Measurements from ENCODE around the gene PRDM16. TPM values are rescaled to one million over a fixed set of nuclear protein-coding genes. Genes with fewer than 3 reads are reported as not detected.

PRDM16 gene
- total RNA-seq, 4 donors from 2014 or later, result 0.19 to 1.6 (median 0.36) TPM

DNA sequence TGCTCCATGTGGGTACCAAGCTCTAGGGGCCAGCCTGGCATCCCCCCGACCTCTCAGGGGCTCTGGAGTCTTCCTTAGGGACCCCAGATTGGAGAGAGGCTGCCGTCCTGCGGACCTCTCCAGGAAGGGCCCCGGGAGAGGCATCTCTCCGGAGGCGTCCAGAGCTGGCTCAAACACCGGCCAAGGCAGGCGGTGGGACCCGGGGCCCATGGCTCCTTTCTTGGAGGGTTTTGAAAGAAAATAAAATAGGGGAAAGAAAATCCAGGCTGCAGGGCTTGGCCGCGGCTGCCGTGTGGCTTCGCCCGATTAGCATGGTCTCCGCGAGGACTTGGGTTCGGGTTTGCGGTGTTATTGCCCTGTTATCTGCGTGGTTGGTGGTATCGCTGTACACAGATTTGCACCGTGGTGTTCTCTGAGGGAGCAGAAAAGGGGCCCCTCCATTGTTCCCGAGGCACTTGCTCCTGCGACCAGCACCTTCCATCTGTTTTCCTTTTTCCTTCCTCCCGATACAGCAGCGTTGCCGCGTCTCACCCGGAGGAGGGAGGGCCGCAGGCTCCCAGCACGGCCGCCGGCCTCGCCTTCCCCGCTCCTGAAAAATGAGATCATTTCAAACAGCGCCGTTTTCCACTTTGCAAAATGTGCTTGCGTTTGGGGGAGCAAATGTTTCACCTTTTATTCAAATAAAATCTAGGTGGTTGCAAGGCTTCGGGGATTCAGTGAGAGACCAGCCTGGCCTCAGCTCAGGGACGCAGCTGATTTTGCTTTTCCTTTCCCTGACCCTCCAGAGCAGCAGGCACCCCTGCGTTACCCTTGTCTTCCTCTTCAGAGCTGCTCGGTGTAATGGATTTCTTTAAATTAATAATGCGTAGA lies 86.3 kb downstream of the PRDM16 start:
- H3K27ac ChIP-seq, result no peak overlapping the region

DNA sequence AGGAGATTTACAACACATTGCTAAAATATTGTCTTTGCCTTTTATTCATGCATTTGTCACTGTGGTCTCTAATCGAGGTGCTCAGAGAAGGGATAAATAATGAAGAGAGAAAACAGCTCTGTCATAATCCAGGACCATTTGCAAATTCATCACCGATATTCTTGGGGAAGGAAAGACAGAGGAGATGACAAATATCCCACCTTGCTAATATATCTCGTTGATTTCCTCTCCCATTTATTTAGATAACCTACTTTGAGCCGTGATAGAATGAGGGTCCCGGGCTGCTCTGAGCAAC lies 86.9 kb downstream of the PRDM16 start:
- H3K9me3 ChIP-seq, result no peaks in the 10 kb centered on the region
- no peak for DNase-seq (ENCODE audit: low spot score in 2 of 2)
- no peak for TF ChIP-seq EP300 (IDR thresholded peaks at IDR 0.05)
- TF ChIP-seq POLR2AphosphoS5 (IDR thresholded peaks at IDR 0.05), result no peak
- no peak for TF ChIP-seq POLR2A (IDR thresholded peaks at IDR 0.05)
- TF ChIP-seq, protein P1, sequence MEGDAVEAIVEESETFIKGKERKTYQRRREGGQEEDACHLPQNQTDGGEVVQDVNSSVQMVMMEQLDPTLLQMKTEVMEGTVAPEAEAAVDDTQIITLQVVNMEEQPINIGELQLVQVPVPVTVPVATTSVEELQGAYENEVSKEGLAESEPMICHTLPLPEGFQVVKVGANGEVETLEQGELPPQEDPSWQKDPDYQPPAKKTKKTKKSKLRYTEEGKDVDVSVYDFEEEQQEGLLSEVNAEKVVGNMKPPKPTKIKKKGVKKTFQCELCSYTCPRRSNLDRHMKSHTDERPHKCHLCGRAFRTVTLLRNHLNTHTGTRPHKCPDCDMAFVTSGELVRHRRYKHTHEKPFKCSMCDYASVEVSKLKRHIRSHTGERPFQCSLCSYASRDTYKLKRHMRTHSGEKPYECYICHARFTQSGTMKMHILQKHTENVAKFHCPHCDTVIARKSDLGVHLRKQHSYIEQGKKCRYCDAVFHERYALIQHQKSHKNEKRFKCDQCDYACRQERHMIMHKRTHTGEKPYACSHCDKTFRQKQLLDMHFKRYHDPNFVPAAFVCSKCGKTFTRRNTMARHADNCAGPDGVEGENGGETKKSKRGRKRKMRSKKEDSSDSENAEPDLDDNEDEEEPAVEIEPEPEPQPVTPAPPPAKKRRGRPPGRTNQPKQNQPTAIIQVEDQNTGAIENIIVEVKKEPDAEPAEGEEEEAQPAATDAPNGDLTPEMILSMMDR (IDR thresholded peaks at IDR 0.05), result no peak
- no peak overlapping the region for H3K4me3 ChIP-seq
- H3K36me3 ChIP-seq, result no peaks in the 10 kb centered on the region
- no peaks in the 10 kb centered on the region for H3K4me1 ChIP-seq
- H3K27ac ChIP-seq, result no peak overlapping the region
- 68% methylated on average over 5 of the region's 5 CpGs for WGBS
- peaks cover 57% of the 10 kb centered on the region for H3K27me3 ChIP-seq

More for the DNA sequence above, 86.3 kb downstream of the PRDM16 start:
- H3K4me1 ChIP-seq, result no peaks in the 10 kb centered on the region
- WGBS, result 51% methylated on average over 40 of the region's 42 CpGs
- DNase-seq (ENCODE audit: low spot score in 2 of 2), result no peak
- H3K9me3 ChIP-seq, result no peaks in the 10 kb centered on the region
- H3K27me3 ChIP-seq, result peaks cover 55% of the 10 kb centered on the region
- TF ChIP-seq POLR2A (IDR thresholded peaks at IDR 0.05) (no peak), EP300 (IDR thresholded peaks at IDR 0.05) (no peak), POLR2AphosphoS5 (IDR thresholded peaks at IDR 0.05) (no peak)
- TF ChIP-seq, protein P1 (IDR thresholded peaks at IDR 0.05), result no peak
- H3K4me3 ChIP-seq, result no peak overlapping the region
- no peaks in the 10 kb centered on the region for H3K36me3 ChIP-seq

DNA sequence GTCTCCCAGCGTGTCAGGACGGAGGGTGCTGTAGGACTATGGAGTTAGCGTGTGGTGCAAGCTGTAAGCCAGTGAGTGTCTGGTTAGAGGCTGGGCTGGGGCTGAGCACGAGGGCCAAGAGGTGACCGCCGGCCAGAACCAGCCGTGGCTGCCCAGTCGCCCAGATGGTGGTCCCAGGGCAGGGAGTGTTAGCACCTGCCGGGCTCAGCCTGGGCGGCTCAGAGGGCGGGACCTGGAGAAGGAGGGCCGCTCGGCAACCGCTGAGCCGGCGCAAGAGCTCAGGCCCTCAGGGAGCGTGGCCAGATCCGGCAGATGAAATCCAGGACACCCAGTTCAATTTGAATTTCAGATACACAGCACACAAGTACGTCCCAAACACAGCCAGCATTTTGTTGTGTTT lies 87.9 kb downstream of the PRDM16 start:
- no peak overlapping the region for H3K27ac ChIP-seq
- no peaks in the 10 kb centered on the region for H3K36me3 ChIP-seq
- H3K27me3 ChIP-seq, result peaks cover 59% of the 10 kb centered on the region
- no peak overlapping the region for H3K4me3 ChIP-seq
- 74% methylated on average over 6 of the region's 19 CpGs for WGBS
- H3K4me1 ChIP-seq, result no peaks in the 10 kb centered on the region
- no peaks in the 10 kb centered on the region for H3K9me3 ChIP-seq
- no peak for DNase-seq (ENCODE audit: low spot score in 2 of 2)
- TF ChIP-seq POLR2AphosphoS5 (IDR thresholded peaks at IDR 0.05) (no peak), POLR2A (IDR thresholded peaks at IDR 0.05) (no peak), EP300 (IDR thresholded peaks at IDR 0.05) (no peak)
- TF ChIP-seq, protein P1 (IDR thresholded peaks at IDR 0.05), result no peak

DNA sequence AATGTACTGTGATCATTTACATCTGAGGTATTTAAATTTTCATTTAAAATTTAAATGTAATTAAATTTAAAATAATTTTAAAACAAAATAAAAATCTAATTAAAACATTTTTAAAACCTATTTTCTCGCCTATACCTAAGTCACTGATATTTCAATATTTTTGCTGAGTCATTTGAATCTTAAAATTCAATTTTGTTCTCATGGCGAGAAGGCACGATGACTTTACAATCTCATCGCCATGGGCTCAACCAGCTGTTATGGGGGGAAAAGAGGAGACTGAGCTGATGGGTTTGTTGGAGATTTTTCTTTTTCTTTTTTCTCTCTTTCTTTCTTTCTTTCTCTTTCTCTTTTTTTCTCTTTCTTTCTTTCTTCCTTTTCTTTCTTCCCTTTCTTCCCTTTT lies 89.3 kb downstream of the PRDM16 start:
- H3K27me3 ChIP-seq, result peaks cover 51% of the 10 kb centered on the region
- no peaks in the 10 kb centered on the region for H3K36me3 ChIP-seq
- no peak overlapping the region for H3K4me3 ChIP-seq
- no peak overlapping the region for H3K27ac ChIP-seq
- TF ChIP-seq EP300 (IDR thresholded peaks at IDR 0.05), result no peak
- H3K9me3 ChIP-seq, result no peaks in the 10 kb centered on the region
- DNase-seq (ENCODE audit: low spot score in 2 of 2), result no peak
- 74% methylated on average over 4 of the region's 4 CpGs for WGBS
- no peaks in the 10 kb centered on the region for H3K4me1 ChIP-seq

DNA sequence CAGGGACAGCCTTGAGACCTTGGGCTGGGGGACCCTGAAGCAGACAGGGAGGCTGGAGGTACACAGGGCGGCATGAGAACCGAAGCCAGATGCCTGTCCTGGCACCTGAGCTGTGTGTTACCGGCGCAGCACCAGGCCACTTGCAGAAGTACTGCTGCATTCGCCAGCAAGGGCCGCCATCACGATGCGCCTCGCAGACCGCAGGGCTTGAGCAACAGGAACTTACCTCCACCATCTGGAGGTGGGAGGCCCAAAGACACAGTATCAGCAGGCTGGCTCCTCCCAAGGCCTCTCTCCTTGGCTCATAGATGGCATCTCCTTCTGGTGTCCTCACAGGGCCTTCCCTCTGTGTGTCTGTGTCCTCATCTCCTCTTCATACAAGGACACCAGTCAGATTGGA lies 90.1 kb downstream of the PRDM16 start:
- no peak for TF ChIP-seq POLR2AphosphoS5 (IDR thresholded peaks at IDR 0.05)
- no peak for TF ChIP-seq POLR2A (IDR thresholded peaks at IDR 0.05)
- TF ChIP-seq, protein P1 (IDR thresholded peaks at IDR 0.05), result no peak
- TF ChIP-seq EP300 (IDR thresholded peaks at IDR 0.05), result no peak
- WGBS, result 70% methylated on average over 2 of the region's 10 CpGs
- no peak overlapping the region for H3K27ac ChIP-seq
- no peak overlapping the region for H3K4me3 ChIP-seq
- peaks cover 51% of the 10 kb centered on the region for H3K27me3 ChIP-seq
- DNase-seq (ENCODE audit: low spot score in 2 of 2), result no peak
- H3K4me1 ChIP-seq, result no peaks in the 10 kb centered on the region
- no peaks in the 10 kb centered on the region for H3K36me3 ChIP-seq
- H3K9me3 ChIP-seq, result no peaks in the 10 kb centered on the region
